H1 (cell line): ENCODE data around the gene CYP2B6.
"Not testable (repeated sequence)": the region's sequence is repeated elsewhere in the genome, so short reads cannot be mapped to it uniquely, and the experiment has no call there.

Experiments
- CTCF ChIP-seq, 3 experiments: IDR thresholded peaks; 1 replicate in 2 of 3; 2 replicates in 1 of 3; pipeline versions ENCODE4 v1.5.1 to v1.6.1; 2011; ENCODE audit warnings: low read length in 3 of 3, mild to moderate bottlenecking in 3 of 3, inconsistent platforms in 2 of 3, low read depth in 1 of 3, moderate library complexity in 1 of 3; ENCODE audit not compliant: insufficient read depth in 1 of 3; ENCODE audit errors: control extremely low read depth in 1 of 3
- JUN ChIP-seq: IDR thresholded peaks from 2 replicates; pipeline ENCODE4 v1.6.1; 2011; ENCODE audit warnings: low read depth, mild to moderate bottlenecking, improper control_type of control experiment, low read length
- SP2 ChIP-seq: IDR thresholded peaks from 2 replicates; pipeline ENCODE4 v1.6.1; 2012; ENCODE audit warnings: mild to moderate bottlenecking, low read length, inconsistent platforms
- TBP ChIP-seq: IDR thresholded peaks from 2 replicates; pipeline ENCODE4 v1.6.1; 2011; ENCODE audit warnings: low read depth, low read length, improper control_type of control experiment

GRCh38 chr19:41003656-41004055, 12.6 kb downstream of the CYP2B6 start:
- not testable (repeated sequence) for TF ChIP-seq TBP; JUN; CTCF (IDR thresholded peaks at IDR 0.05; ENCODE audit: control extremely low read depth in 1 of 3, insufficient read depth in 1 of 3, low read depth in 1 of 3, low read length in 3 of 3); SP2
